Naive thymus-derived CD8-positive, alpha-beta T cell (primary cell): ENCODE measurements around the gene DNAAF1. TPM values are rescaled to one million over a fixed set of nuclear protein-coding genes. Genes with fewer than 3 reads are reported as not detected.
A peak's percentile ranks its signal among the peaks of the same experiment; 100 is the strongest.

Source experiments
- ATAC-seq, 2 donors: fragments of 150-1000 bp; cut with Tn5 transposase in 1 of 2; sonication (Bioruptor Pico), chemical (Tn5 transposase) in 1 of 2; 1 replicate in 1 of 2; 2 replicates in 1 of 2; pipeline ENCODE4 v1.10.0; 2021; ENCODE audit warnings: mild to moderate bottlenecking in 2 of 2, moderate library complexity in 2 of 2
- POLR2A ChIA-PET: fragments of 350-600 bp; sonication (Branson Sonifier 250); formaldehyde crosslinking; loops from one replicate; lab custom pipeline; 2021; ENCODE audit warnings: antibody characterized with exemption; lab: Charles Lee
- DNase-seq, 10 donors: peaks; one replicate each; pipeline versions ENCODE4 v3.0.0 to v3.0.0-alpha.2; 2020 to 2022
- H3K27ac Mint-ChIP-seq, 10 donors: one replicate each; pipeline ENCODE4 v1.8.0; 2020 to 2022; ENCODE audit warnings: mild to moderate bottlenecking in 10 of 10, mixed read lengths in 10 of 10, moderate library complexity in 4 of 10, inconsistent platforms in 1 of 10
- H3K27me3 Mint-ChIP-seq, 5 donors: one replicate each; pipeline ENCODE4 v1.8.0; 2021 to 2022; ENCODE audit warnings: mixed read lengths in 5 of 5
- H3K36me3 Mint-ChIP-seq, 3 donors: one replicate each; pipeline ENCODE4 v1.8.0; 2020 to 2022; ENCODE audit warnings: mixed read lengths in 3 of 3, mild to moderate bottlenecking in 2 of 3, inconsistent platforms in 1 of 3
- H3K4me1 Mint-ChIP-seq, 4 donors: one replicate each; pipeline ENCODE4 v1.8.0; 2021 to 2022; ENCODE audit warnings: mixed read lengths in 4 of 4
- H3K4me3 Mint-ChIP-seq, 10 donors: one replicate each; pipeline ENCODE4 v1.8.0; 2020 to 2022; ENCODE audit warnings: mild to moderate bottlenecking in 10 of 10, mixed read lengths in 10 of 10, moderate library complexity in 6 of 10, inconsistent platforms in 1 of 10
- H3K9me3 Mint-ChIP-seq, 9 donors: one replicate each; pipeline ENCODE4 v1.8.0; 2020 to 2022; ENCODE audit warnings: mixed read lengths in 9 of 9, mild to moderate bottlenecking in 3 of 9, inconsistent platforms in 1 of 9, moderate library complexity in 1 of 9
- polyA plus RNA-seq, 3 donors: library from polyadenylated mRNA; unstranded; fragments of 300-500 nt; fragmentation: Illumina TruSeq; gene quantifications; one replicate each; pipeline ENCODE4 v1.2.3, GENCODE V29; 2021
- total RNA-seq, 8 experiments: library from RNA in 2 of 8; stranded (reverse) in 2 of 8; gene quantifications; one replicate each; pipeline ENCODE4 v1.2.3 and lab custom pipeline; 2021 to 2026

The DNAAF1 gene
- under 1 TPM; 0.18 to 0.19 TPM for total RNA-seq
- polyA plus RNA-seq, result under 1 TPM in 2 of 3 donors, not detected in 1; 0.08 to 0.98 TPM
- total RNA-seq (lab: John Stamatoyannopoulos, UW), result 0 to 0.30 (median 0.07) reads per million in 6 experiments

DNA sequence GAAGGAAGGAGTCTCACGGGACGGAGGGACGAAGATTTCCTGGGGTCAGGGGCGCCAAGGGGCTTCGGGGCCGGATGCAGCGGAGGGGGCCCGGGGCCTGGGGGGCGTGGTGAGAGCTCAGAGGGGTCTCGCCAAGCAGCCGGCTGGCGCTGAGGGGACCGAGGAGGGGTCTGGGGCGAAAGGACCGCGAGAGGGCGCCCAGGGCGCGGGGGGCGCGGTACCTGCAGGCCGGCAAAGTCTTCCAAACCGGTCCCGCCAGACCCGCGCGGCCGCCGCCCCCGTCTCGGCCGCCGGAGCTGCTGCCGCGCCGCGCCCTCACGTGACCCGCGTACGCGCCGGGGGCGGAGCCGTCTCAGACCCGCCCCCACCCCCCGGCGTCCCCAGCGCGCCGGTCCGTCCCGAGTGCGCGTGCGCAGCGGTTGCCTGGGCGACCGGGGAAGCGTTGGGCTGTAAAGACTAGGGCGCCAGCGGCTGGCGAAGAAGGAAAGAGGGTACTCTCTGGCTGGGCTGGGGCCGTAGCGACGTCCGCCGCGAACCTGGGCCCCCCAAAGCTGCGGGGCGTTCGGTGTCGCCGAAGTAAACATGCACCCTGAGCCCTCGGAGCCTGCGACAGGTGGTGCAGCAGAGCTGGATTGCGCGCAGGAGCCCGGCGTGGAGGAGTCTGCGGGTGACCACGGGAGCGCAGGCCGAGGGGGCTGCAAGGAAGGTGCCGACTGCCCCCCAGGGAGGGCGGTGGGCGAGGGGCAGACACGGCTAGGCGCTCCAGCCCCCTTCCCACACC lies at the start of gene DNAAF1, which contains the start of gene HSDL1:
Gene DNAAF1, plus strand, starts transcription at position 450 of the 781 bp plus-strand sequence. Its CDS starts 133 bp downstream, at position 583.
Gene HSDL1, minus strand, starts transcription at position 319 of the 781 bp plus-strand sequence. CDS start 13,856 bp downstream, outside the sequence.
- H3K27me3 Mint-ChIP-seq, result peaks cover 0 to 3% (median 0%) of the 10 kb centered on the region in 5 donors
- no peaks in the 10 kb centered on the region for H3K9me3 Mint-ChIP-seq
- H3K27ac Mint-ChIP-seq, result peak within 1 kb of the TSS; percentile 75 to 97 (median 93)
- H3K4me3 Mint-ChIP-seq, result peak within 1 kb of the TSS; percentile 90 to 99 (median 96)
- POLR2A ChIA-PET, result interaction anchor here (0.9 to 1.5 kb wide), 5 partner anchors 13 to 56 kb away, joined by 3 to 40 read pairs (median 3); partner anchors contain the start of genes MBTPS1 and TAF1C
- H3K36me3 Mint-ChIP-seq, result no peaks in the 10 kb centered on the region
- ATAC-seq (peak; percentile 81), DNase-seq (peak; percentile 90 to 99 (median 95))
- H3K4me1 Mint-ChIP-seq, result peaks cover 15 to 32% (median 25%) of the 10 kb centered on the region in 4 donors

DNA sequence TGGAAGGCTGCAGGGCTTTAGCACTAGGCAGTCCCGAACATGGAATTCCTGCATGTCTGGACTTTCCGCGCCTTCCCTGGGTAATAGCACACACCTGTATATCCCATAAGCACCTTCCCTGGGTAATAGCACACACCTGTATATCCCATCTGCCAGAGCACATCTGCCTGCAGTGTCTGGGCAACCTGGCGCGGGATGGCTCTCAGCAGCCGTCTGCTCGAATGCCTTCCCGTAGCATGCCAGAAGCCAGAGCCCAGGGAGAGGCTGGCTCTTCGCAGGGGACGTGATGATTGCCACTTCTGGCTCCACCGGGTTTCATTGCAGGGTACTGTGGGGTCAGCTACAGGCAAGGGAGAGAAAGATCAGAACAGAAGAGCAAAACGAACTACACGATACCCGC lies 49.6 kb upstream of the DNAAF1 start:
- Mint-ChIP-seq H3K27me3 (no peaks in the 10 kb centered on the region), H3K9me3 (no peaks in the 10 kb centered on the region), H3K4me1 (peaks cover 0 to 19% (median 8%) of the 10 kb centered on the region in 4 donors), H3K4me3 (peak overlapping the region in 1 of 10 donors; percentile 36), H3K27ac (peak overlapping the region in 1 of 10 donors; percentile 74), H3K36me3 (peaks cover 0 to 96% (median 14%) of the 10 kb centered on the region in 3 donors)
- no peak for DNase-seq
- ATAC-seq, result no peak
- POLR2A ChIA-PET, result no interaction called here

DNA sequence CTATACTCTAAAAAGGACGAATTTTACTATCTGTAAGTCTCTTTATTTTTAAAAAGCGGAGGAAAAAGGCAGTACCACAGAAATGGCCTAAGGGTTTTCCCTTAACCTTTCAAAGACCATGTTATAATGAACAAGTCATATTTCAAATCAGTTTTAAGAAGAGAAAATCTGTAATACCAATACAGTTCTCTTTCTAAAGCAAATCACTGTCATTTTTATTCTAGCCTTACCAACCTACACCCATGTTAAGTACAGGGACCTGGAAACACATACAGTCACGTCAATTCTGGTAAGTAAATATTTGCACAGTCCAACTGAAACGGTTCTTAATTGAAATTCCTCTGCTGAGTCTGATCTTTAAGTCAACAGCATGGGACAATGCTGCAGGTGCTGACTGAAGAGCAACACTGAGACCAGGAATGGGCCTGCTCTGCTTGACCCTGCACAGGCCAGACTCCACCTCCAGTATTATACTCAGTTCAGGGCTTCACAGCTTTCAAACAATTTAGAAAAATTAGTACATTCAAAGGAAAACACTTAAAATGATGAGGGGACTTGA lies 48.6 kb upstream of the DNAAF1 start:
- H3K27ac Mint-ChIP-seq, result no peak overlapping the region
- H3K9me3 Mint-ChIP-seq, result no peaks in the 10 kb centered on the region
- H3K27me3 Mint-ChIP-seq, result no peaks in the 10 kb centered on the region
- ATAC-seq, result no peak
- H3K4me3 Mint-ChIP-seq, result no peak overlapping the region
- no peak for DNase-seq
- POLR2A ChIA-PET, result no interaction called here
- H3K36me3 Mint-ChIP-seq, result peaks cover 0 to 94% (median 11%) of the 10 kb centered on the region in 3 donors
- H3K4me1 Mint-ChIP-seq, result peaks cover 0 to 16% (median 9%) of the 10 kb centered on the region in 4 donors

DNA sequence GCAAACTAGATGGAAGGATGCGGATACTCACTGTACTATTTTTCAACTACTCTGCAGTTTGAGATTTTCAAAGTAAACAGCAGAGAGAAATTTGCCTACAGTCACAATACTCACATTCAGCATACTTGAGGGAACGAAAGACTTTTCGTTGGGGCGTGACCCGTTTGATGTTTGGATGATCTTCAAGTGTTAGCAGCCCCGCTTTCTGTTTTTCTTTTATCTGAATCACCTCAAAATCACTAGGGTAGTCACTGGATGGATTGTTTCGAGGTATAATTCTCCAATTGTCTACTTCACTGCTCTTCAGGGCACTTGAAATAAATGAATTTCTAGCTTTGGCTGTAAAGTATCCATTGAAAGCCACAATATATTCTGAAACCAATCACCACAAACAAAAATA lies 46.2 kb upstream of the DNAAF1 start:
- Mint-ChIP-seq H3K27me3 (no peaks in the 10 kb centered on the region), H3K4me3 (no peak overlapping the region), H3K4me1 (peaks cover 12 to 37% (median 21%) of the 10 kb centered on the region in 4 donors), H3K27ac (peak overlapping the region in 2 of 10 donors; percentile 7 to 67), H3K9me3 (no peaks in the 10 kb centered on the region), H3K36me3 (peaks cover 0 to 77% (median 5%) of the 10 kb centered on the region in 3 donors)
- DNase-seq, result no peak
- no peak for ATAC-seq
- POLR2A ChIA-PET, result no interaction called here

DNA sequence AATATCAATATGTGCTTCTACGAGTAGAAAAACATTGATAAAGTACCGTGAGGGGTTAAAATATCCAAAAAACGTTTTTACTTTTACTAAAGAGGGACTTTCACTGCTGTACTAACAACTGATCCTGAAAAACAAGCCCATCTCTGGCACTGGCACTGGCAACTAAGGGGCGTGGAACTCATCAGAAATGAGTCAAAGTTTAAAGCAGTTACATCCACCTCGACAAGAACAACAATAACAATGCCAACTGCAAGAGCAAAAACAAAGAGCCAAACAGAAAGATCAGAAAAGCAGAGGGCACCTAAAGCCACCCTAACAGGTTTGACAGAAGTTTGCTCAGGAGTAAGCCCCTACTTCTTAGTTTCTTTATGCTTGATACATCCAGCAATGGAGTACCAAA lies 41.4 kb upstream of the DNAAF1 start:
- Mint-ChIP-seq H3K9me3 (no peaks in the 10 kb centered on the region), H3K4me3 (peak overlapping the region in 1 of 10 donors; percentile 21), H3K4me1 (peaks cover 28 to 69% (median 54%) of the 10 kb centered on the region in 4 donors), H3K27ac (peak overlapping the region in 3 of 10 donors; percentile 6 to 83 (median 58)), H3K27me3 (no peaks in the 10 kb centered on the region), H3K36me3 (peaks cover 0 to 58% (median 4%) of the 10 kb centered on the region in 3 donors)
- ATAC-seq (no peak), DNase-seq (no peak)
- POLR2A ChIA-PET, result interaction anchor here (1.5 kb wide), 1 partner anchor 13 kb away, joined by 3 read pairs; the partner anchor contains the start of gene MBTPS1

DNA sequence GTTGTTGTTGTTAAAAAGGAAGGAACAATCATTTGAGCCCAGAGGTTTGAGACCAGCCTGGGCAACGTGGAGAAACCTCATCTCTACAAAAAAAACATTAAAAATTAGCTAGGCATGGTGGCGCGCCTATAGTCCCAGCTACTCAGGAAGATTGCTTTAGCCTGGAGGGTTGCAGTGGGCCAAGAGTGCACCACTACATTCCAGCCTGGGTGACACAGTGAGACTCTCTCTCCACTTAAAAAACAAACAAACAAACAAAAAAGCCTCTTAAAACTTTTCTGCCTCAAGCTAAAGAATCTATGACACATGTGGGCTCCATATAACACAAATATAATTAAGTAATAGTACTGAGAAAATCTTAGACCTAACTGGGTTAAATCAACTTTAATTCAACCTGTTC lies 40.9 kb upstream of the DNAAF1 start:
- Mint-ChIP-seq H3K4me1 (peaks cover 32 to 70% (median 59%) of the 10 kb centered on the region in 4 donors), H3K4me3 (peak overlapping the region in 1 of 10 donors; percentile 8), H3K27ac (peak overlapping the region in 1 of 10 donors; percentile 43), H3K9me3 (no peaks in the 10 kb centered on the region), H3K36me3 (peaks cover 0 to 58% (median 0%) of the 10 kb centered on the region in 3 donors), H3K27me3 (no peaks in the 10 kb centered on the region)
- ATAC-seq (no peak), DNase-seq (no peak)
- POLR2A ChIA-PET, result interaction anchor here (1.5 kb wide), 1 partner anchor 13 kb away, joined by 3 read pairs; the partner anchor contains the start of gene MBTPS1

DNA sequence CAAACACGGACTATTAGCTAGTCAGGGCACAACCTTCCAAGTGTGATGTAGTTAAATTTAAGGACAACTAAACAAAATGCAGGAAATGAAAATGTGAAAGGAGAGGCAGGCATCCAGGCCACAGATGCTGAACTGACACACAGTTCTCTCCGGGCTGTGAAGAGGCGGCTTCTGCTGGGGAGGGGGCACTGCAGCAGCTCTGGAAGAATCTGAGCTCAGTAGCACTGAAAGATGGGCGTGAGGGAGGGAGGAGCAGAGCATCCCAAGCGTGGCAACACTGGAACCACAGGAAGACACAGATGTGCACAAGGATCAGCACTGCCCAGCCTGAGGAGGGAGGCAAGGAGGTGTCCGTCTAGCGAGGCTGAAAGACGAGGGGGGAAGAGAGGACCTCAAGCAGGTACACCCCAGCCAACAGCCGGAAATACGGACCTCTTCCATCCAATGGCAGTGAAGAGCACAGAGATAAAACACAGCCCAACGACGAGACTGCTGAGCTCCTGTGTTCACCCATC lies 39.8 kb upstream of the DNAAF1 start:
- peak overlapping the region in 7 of 10 donors; percentile 4 to 88 (median 77) for H3K27ac Mint-ChIP-seq
- POLR2A ChIA-PET, result interaction anchor here (1.9 kb wide), 1 partner anchor 11 kb away, joined by 5 read pairs; the partner anchor contains the start of gene MBTPS1
- ATAC-seq, result no peak
- peaks cover 0 to 53% (median 0%) of the 10 kb centered on the region in 3 donors for H3K36me3 Mint-ChIP-seq
- no peaks in the 10 kb centered on the region for H3K9me3 Mint-ChIP-seq
- peaks cover 32 to 70% (median 62%) of the 10 kb centered on the region in 4 donors for H3K4me1 Mint-ChIP-seq
- no peaks in the 10 kb centered on the region for H3K27me3 Mint-ChIP-seq
- DNase-seq, result no peak
- H3K4me3 Mint-ChIP-seq, result peak overlapping the region in 5 of 10 donors; percentile 3 to 36 (median 8)

DNA sequence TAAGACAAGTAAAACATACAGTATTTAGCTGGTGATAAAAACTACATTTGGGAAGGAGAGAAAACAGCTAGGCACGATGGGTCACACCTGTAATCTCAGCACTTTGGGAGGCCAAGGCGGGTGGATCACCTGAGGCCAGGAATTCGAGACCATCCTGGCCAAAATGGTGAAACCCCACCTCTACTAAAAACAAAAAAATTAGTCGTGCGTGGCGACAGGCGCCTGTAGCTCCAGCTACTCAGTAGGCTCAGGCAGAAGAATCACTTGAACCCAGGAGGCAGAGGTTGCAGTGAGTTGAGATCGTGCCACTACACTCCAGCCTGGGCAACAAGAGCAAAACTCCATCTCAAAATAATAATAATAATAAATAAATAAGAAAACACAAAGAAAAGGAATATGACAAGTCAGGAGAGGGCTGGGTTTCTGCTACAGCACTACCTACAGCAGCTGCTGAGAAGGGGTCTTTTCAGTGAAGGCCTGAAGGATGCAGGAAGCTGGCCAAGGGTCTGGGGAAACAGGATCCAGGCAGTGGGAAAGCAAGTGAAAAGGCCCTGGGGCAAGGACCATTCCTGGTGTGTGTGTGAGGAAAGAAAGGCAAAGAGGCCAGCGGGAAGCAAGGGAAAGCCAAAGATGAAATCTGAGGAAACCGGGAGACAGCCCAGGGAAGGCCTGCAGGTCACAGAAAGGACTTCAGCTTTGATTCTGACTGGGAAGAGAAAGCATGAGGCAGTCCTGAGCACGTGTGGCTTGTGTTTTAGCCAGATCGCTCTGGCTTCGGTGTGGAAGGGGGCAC lies 39.0 kb upstream of the DNAAF1 start:
- peaks cover 0 to 55% (median 0%) of the 10 kb centered on the region in 3 donors for H3K36me3 Mint-ChIP-seq
- POLR2A ChIA-PET, result interaction anchor here (1.9 kb wide), 1 partner anchor 11 kb away, joined by 5 read pairs; the partner anchor contains the start of gene MBTPS1

DNA sequence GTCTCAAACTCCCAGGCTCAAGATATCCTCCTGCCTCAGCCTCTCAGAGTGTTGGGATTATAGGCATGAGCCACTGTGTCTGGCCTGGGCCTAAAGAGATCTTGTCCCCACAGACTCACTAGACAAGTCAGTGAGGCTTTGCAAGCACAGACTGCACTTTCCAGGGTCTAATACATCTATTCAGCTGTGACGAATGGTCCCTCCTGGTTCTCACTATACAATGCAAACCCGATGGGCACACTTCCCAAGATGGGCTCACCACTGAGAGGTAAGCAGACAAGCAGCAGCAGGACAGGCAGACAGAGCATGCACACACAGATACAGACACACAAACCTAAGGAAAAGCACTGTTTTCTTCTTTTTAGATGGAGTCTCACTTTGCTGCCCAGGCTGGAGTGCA lies 37.2 kb upstream of the DNAAF1 start:
- POLR2A ChIA-PET, result interaction anchor here (0.7 kb wide), 1 partner anchor 712 kb away, joined by 3 read pairs; the partner anchor contains the start of gene CRISPLD2
- H3K4me1 Mint-ChIP-seq, result peaks cover 33 to 73% (median 68%) of the 10 kb centered on the region in 4 donors
- H3K4me3 Mint-ChIP-seq, result peak overlapping the region in 2 of 10 donors; percentile 6 to 11
- H3K27me3 Mint-ChIP-seq, result no peaks in the 10 kb centered on the region
- peaks cover 0 to 49% (median 0%) of the 10 kb centered on the region in 3 donors for H3K36me3 Mint-ChIP-seq
- no peaks in the 10 kb centered on the region for H3K9me3 Mint-ChIP-seq
- no peak for DNase-seq
- ATAC-seq, result no peak
- H3K27ac Mint-ChIP-seq, result peak overlapping the region in 3 of 10 donors; percentile 4 to 66 (median 41)

More for the DNA sequence above, 39.0 kb upstream of the DNAAF1 start:
- H3K4me3 Mint-ChIP-seq, result peak overlapping the region in 2 of 10 donors; percentile 10 to 22
- H3K9me3 Mint-ChIP-seq, result no peaks in the 10 kb centered on the region
- H3K27me3 Mint-ChIP-seq, result no peaks in the 10 kb centered on the region
- H3K4me1 Mint-ChIP-seq, result peaks cover 38 to 77% (median 70%) of the 10 kb centered on the region in 4 donors
- no peak for ATAC-seq
- DNase-seq, result no peak
- H3K27ac Mint-ChIP-seq, result peak overlapping the region in 8 of 10 donors; percentile 18 to 77 (median 55)

DNA sequence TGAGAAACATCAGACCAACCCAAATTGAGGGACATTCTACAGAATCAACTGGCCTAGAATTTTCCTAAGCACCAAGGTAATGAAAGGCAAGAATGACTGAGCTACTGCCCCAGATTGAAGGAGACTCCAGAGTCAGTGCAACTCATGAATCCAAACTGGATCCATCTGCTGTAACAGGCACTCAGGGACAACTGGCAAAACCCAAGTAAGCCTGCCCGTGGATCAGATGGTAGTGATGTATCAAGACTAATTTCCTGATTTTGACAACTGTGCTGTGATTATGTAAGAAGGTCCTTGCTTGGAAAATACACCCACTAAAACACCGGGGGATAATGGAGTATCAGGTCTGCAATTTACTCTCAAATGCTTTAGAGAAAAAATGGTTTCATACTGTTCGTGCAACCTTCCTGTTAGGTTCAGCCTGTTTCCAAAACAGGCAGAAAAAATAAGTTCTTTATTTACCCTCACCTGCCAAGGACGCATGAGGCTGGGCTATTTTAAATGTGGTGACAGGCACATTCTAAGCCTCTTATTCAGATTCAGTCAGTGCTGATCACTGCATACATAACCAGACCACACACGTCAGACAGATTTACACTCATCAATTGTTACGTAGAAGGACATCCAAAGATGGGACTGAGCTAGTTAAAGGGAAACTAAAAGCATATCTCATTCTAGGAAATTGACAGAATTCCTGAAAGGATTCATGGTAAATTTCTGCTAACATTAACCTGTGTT lies 35.3 kb upstream of the DNAAF1 start:
- POLR2A ChIA-PET, result no interaction called here
- H3K4me3 Mint-ChIP-seq, result no peak overlapping the region
- peaks cover 32 to 66% (median 64%) of the 10 kb centered on the region in 4 donors for H3K4me1 Mint-ChIP-seq
- H3K27me3 Mint-ChIP-seq, result no peaks in the 10 kb centered on the region
- no peak overlapping the region for H3K27ac Mint-ChIP-seq
- no peak for ATAC-seq
- H3K9me3 Mint-ChIP-seq, result no peaks in the 10 kb centered on the region
- H3K36me3 Mint-ChIP-seq, result peaks cover 0 to 52% (median 0%) of the 10 kb centered on the region in 3 donors
- DNase-seq, result no peak

DNA sequence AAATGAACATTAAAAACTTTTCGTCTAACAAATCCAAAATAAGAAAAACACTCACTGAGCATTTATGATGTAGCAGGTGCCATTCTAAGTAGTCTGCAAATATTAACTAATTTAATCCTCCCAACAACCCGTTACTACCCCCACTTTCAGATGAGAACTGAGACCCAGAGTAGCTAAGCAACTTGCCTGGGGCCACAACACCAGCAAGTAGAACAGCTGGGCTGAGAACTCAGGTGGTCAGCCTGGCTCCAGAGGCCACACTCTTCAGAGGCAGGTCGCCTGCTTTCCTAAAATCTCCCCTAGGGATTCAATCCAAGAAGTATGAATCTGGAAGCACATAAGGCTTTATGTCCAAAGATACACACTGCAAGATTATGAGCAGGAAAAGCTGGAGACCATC lies 34.6 kb upstream of the DNAAF1 start:
- no peak for ATAC-seq
- Mint-ChIP-seq H3K4me1 (peaks cover 28 to 68% (median 65%) of the 10 kb centered on the region in 4 donors), H3K4me3 (peak overlapping the region in 5 of 10 donors; percentile 10 to 45 (median 26)), H3K27ac (peak overlapping the region in 2 of 10 donors; percentile 43 to 69), H3K36me3 (peaks cover 0 to 50% (median 0%) of the 10 kb centered on the region in 3 donors), H3K27me3 (no peaks in the 10 kb centered on the region), H3K9me3 (no peaks in the 10 kb centered on the region)
- DNase-seq, result no peak
- POLR2A ChIA-PET, result no interaction called here
